NCI-H524 treated with DMSO at 0.1 percent for 48 hours (cell line): Measurements from ENCODE around the gene TAS2R40.
A peak's percentile ranks its signal among the peaks of the same experiment; 100 is the strongest.

Experiments used
- DNase-seq: peaks from one replicate; lab custom pipeline; 2025; lab: John Stamatoyannopoulos, UW

Gene TAS2R40

DNA sequence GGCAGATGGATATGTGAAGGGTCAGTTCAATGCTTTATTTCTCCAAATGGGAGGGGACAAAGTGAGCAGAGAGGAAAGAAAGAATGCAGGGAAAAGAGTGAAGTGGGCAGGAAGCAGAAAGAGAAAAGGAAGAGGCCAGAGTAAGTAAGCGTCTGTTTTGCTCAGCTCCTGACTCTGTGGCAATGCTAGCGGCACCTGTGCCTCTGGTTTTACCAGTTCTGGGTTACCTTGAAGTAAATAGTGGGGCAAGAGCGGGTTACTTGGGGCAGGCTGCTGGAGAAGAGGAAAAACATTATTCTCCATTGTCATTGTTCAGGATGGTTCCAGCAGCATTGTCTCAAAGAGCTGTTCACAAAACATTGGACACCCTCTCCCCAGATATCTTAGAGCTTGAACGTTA, 1.9 kb downstream of the TAS2R40 start:
- no peak for DNase-seq

DNA sequence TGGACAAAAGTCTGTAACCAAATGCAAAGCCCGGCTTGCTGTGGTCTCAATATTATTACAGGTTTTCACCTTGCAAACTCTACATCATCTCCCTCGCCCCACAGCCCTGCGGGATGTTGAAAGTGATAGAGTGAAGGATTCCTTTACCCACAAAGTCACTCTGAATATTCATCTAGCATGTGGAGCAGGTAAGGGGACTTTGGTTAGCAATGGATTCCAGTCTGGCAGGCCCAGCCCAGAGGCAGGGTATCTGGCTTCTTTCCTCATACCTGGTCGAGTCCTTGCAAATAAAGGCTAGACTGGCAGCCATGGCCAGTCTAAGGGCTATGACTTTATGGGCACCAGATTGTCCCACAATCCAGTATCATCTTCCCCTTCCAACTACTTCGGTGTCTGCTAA, 3.2 kb downstream of the TAS2R40 start:
- no peak for DNase-seq

DNA sequence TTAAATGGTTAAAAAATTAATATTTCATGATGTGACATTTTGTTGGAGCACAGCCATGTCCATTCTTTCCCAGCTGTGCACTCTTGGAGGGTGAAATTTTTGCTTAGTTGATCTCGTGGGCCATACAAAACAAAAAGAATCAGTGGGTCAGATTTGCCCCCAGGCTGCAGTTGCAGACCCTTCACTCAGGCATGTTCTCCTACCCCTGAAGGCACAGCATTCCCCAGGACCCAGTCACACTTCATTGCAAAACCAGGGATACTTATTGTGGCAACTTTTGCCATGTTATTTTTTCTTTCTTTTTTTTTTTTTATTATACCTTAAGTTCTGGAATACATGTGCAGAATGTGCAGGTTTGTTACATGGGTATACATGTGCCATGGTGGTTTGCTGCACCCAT, 6.0 kb downstream of the TAS2R40 start:
- no peak for DNase-seq

DNA sequence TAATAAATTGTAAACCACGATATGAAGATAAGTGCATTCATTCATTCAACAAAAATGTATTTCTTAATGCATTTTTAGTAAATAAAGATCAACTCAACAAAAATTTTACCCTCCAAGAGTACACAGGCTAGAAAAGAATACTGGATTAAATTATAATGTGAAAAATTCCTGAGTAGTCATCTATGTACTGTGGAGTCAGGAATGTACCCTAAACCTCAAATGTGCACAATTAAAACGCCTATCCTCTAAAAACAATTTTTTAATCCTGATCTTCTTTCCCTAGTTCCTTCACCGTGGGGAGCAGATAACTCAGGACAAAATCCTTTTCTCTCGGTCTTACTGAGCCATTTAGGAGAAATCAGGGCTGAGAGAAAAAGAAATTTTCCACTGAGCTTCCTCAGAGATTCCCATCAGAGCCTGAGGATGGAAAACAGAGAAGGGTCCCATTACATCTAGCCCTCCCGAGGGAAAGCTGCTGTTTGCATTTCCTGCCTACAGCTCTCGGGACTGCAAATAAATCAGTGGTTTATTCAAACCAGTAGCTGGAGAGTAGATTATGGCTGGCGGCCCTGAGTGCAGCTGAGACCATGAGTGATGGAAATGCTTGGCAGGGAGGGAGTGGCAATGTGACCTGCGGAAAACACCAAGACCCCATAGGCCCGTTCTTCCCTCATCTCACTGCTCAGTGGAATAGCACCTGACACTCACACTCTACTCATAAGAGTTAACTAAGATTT, 7.4 kb downstream of the TAS2R40 start:
- DNase-seq, result no peak

DNA sequence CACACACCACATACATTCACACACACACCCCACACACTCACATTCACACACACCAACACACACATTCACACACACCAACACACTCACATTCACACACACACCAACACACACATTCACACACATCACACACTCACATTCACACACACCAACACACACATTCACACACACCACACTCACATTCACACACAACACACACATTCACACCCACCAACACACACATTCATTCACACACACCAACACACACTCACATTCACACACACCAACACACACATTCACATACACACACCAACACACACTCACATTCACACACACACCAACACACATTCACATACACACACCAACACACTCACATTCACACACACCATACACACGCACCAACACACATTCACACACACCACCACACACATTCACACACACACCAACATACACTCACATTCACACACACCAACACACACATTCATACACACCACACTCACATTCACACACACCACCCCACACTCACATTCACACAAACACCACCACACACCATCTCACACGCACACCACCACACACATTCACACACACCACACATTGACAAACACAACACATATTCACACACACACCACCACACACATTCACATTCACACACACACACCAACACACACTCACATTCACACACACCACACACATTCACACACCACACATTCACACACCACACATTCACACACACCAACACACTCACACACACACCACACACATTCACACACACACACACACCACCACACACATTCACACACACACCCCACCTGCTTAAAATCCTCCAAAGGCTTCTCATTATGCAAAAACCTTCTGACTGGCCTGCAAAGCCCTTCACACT, 9.0 kb downstream of the TAS2R40 start:
- no peak for DNase-seq

DNA sequence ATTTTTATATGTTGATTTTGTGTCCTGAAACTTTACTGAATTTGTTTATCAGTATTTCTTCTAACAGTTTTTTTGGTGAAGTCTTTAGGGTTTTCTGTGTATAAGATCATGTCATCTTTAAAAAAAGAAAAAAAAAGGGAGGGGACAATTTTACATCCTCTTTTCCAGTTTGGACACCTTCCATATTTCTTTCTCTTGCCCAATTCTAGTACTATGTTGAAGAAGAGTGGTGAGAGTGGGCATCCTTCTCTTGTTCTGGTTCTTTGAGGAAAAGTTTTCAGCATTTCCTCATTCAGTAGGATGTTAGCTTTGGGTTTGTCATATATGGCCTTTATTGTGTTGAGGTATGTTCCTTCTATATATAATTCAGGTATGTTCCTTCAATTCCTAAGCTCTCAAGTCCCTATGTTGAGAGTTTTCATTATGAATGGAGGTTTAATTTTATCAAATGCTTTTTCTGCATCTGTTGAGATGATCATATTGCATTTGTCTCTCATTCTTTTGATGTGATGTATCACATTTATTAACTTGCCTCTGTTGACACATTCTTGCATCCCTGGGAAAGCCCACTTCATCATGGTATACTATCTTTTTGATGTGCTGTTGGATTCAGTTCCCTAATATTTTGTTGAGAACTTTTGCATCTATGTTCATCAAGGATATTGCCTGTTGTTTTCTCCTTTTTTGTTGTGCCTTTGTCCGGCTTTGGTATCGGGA, 12.1 kb downstream of the TAS2R40 start:
- no peak for DNase-seq

DNA sequence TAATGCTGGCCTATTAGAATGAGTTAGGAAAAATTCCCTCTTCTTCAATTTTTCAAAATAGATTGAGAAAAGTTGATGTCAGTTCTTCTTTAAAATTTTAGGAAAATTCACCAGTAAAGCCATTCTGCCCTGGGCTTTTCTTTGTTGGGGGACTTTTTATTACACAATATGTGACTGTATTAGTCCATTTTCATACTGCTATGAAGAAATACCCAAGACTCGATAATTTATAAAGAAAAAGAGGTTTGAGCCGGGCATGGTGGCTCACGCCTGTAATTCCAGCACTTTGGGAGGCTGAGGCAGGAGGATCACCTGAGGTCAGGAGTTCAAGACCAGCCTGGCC, 12.7 kb downstream of the TAS2R40 start:
- no peak for DNase-seq

DNA sequence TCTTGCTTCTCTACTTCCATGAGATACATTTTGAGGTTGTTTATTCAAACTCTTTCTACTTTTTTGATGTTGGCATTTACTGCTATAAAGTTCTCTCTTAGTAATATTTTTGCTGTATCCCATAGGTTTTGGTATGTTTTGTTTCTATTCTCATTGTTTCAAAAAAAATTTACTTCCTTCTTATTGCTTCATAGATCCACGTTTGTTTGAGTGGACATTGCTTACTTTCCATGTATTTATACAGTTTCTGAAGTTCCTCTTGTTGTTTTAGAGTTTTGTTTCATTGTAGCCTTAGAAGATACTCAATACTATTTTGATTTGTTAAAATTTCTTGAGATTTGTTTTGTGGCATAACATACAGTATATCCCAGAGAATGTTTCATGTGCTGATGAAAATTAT, 13.7 kb downstream of the TAS2R40 start:
- no peak for DNase-seq

DNA sequence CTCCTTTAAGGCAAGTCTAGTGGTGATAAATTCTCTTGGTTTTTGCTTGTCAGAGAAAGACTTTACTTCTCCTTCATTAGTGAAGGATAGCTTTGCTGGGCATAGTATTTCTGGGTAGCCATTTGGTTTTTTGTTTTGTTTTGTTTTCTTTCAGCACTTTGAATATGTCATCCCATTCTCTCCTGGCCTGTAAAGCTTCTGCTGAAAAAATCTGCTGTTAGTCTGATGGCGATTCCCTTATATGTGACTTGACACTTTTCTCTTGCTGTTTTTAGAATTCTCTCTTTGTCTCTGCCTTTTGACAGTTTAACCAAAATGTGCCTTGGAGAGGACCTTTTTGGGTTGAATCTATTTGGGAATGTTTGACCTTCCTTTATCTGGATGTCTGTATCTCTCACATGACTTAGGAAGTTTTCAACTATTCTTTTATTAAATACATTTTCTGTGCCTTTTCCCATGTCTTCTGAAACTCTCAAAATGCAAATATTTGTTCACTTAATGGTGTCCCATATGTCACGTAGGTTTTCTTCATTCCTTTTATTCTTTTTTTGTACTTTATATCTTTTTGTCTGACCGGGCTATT, 14.7 kb downstream of the TAS2R40 start:
- no peak for DNase-seq

DNA sequence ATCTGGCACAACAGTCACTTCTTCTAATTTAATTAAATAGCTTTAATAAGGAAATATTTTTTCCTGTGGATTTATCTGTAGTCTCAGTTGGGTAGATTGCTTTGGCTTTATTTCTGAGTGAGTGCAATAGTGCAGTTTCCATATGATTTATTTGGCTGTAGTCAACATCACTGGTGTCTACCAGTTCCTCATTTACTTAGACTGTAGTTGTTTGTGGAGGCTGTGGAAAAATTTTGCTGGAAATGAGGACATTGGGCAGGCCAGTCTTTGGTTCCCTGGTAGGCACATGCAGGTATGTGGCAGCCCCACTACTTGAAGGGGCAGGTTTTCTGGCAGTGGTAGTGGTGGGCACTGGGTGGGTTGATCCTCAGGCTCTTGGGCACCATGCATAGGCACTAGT, 15.5 kb downstream of the TAS2R40 start:
- DNase-seq, result no peak

DNA sequence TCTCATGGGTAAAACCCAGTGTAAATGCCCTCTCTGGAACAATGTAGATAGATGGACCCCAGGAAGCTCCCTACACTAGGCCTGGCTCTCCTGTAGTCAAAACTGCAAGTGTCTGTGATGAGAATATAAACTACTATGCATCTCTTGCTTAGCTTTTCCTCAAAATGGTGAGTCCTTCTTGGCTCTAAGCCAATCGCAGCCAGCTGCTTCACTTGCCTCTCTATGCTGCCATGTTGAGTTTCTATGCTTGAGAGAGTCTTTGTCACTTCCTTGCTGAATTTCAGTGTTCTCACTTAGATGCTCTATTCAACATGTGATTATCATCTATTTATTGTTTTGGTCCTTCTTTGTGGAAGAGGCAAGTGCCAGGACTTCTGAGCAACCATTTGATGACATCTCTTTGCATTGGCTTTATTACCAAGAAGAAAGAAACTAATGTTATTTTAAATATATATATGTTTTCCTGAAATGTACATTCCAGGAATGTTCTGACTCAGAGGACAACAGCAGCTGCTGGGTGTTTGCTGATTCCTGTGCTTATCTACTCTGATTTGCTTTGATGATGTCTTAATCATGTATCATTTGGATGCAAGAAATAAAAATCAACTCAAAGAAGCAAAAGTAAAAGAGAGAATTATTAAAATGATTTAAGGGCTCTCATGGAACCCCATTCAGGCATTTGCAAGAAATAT, 16.6 kb downstream of the TAS2R40 start:
- no peak for DNase-seq

DNA sequence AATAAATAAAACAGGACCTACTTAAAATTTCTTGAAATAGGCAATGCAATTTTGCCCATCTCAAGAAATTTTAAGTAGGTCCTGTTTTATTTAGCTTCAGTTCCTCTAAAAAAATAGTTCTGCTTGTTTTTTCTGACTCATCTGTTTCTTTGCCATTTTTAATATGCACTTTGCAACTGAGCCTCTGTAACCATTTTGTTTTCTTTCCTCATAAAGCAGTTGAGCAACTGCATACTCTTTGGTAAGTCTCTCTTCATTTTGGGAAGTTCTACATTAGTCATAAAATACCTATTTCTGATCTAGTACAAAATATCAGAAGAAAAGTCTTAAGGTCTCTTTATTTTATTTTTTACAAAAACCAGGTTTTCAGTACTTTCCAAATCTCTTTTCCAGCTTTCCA, 18.0 kb downstream of the TAS2R40 start:
- no peak for DNase-seq

DNA sequence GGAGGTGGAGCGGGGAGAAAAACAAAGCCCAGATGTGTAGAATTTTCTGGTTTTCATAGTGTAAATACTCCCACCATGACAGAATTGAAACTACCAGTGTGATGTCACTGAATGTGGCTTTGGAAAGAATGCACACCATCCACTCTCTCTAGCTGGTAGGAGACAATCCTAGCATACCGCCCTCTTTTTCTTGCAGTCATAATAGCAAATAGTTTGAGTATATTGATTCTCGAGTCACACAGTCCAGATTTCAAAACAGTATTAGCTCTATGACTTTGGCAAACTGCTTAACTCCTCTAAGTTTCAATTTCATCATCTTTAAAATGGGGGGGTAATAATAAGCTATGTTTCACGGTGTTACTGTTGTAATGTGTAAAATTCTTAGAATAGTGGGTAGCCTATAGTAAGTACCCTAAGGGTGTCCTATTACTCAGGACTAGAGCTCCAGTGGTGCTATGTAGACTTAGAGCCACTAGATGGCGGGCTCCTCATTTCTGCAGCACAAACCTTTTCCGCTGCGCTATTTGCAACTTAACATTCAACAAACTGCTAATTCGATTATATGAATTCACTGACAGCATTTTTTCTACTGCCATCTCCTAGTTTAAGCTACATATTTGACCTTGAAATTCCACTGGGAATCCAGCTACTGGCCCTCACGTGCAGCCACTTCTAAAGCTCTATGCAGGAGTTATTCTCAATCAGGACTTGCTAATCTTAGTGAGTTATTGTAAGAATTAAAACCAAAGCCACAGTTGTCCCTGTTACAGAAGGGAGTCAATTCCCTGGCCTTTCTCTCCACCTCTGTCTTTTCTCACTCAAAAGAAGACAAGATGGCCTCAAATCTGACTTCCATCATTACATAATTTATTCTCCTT, 18.7 kb downstream of the TAS2R40 start:
- DNase-seq, result peak; percentile 55

DNA sequence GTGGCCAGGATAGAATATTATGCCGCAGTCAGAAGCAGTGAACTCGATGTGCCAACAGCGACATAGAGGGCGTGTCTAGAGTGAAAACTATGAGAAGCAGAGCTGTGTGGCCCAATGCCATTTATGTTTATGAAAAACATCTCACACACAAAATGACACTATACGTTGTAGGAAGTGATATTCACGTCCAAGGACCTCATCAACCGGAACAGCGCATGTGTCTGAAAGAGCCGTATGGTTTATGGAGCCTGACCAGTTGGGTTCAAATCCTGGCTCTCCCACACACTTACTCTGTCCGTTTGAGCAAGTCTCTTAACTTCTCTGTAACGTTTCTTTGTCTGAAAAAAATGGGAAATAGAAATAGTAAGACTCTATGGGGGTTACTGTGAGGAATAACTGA, 20.5 kb downstream of the TAS2R40 start:
- no peak for DNase-seq

DNA sequence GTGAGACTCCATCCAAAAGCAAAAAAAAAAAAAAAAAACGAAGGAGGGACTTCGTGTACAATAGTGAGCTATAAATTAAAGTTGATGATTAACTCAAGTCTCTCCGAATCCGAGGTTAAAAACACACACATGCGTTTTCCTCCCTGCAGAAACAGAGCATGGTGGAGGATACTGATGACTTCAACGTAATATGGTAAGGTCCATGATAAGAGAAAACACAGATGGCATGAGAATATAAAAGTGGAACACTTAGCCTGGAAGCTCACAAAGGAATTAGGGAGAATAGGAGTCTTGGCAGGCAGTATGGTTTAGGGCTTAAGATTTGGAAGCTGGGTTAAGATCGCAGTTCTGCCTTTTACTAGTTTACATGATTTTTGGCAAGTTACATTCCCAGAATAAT, 21.3 kb downstream of the TAS2R40 start:
- DNase-seq, result no peak

DNA sequence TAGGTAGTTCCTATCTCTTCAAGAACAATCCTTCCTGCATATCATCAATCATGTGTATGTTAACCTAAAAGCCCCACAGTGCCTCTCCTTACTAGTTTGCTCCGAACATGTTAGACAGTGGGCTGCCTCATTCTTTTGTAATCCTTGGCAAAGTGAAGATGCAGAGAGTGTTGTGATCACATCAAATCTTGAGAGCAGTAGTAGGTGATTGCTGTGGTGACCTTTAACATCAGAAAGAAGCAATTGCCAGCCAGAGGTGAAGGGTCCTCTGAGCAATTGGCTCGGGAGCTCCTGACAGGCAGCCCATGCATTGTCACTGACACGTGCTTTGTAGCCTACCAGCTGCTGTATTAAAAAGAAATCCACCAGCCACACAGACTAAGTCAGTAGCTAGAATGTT, 21.8 kb downstream of the TAS2R40 start:
- no peak for DNase-seq

DNA sequence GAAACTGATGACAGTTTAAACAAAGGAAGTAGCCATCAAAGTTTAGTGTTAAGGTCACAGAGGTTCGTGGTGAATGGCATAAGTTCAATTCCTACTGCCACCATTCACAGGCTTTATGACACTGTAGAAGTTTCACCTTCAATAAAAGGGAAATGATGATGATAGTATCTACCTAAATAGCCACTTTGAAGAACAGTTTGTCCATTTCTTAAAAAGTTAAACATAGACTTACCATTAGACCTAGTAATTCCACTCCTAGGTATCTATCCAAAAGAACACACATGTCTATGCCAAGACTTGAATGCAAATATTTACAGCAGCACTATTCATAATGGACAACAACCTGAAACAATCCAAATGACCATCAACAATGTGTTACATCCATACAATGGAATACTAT, 22.5 kb downstream of the TAS2R40 start:
- DNase-seq, result no peak

DNA sequence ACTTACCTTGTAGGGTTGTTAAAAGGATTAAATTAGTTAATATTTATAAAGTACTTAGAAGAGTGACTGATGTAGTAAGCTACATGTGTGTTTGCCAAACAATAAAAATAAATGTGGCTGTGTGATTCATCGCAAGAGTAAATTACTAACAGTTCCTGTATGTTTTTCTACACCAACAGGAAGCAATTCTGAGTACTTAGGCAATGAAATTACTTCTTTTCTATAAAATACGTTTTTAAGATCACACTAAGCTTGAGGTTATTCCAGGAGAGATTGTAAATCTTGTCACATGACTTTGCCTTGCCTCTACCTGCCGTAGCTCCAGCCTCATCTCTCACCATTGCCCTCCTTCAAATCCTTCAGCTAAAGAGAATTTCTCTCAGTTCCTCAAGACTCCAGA, 23.3 kb downstream of the TAS2R40 start:
- DNase-seq, result no peak

DNA sequence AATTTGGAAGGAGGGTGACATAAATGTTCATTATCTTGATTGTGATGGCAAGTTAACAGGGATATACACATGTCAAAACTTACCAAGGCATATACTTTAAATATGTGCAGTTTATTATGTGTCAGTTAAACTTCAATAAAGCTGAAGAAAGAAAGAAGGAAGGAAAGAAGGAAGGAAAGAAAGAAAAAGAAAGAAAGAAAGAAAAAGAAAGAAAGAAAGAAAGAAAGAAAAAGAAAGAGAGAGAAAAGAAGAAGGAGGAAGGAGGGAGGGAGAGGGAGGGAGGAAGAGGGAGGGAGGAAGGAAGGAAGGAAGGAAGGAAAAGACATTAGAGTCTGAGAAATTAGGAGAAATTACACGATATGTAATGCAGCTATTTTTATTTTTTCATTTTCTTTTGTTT, 25.5 kb downstream of the TAS2R40 start:
- no peak for DNase-seq

DNA sequence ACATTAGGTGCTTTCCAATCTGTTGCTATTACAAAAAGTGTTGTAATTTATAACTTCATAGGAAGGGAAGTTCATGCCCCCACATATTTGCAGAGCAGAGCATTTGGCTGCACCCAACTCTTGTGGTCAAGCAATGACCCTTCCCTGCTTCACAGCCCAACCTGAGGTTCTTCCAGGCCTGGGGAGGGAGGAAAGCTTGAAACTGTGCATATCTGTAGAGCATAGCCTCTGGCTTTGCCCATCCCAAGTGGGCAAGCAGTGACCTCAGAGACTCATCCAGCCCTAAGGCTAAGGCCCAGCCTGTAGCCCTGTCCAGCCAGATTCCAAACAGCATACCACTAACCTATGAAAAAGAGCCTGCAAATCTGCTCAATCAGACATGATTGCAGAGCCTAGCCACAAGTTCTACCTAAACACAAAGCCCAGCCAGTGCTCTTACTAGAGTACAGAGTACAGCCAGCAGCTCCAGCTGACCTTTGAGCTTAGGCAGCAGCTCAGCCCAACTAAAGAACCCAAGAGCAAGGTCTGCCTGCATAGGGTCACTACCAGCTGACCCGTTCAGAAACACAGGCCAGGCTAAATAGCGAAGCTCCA, 27.0 kb downstream of the TAS2R40 start:
- DNase-seq, result no peak

DNA sequence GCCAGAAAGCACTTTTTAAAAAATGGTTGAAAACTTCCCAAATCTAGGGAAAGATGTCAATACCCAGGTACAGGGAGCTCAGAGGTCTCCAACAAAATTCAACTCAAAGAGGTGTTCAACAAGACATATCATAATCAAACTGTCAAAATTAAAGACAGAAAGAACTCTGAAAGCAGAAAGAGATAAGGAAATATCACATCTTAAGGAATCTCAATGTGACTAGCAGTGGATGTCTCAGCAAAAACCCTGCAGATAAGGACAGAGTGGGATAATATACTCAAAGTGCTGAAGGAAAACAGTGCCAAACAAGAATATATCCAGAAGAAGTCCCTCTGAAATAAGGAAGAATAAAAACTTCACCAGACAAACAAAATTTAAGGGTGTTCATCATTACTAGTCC, 28.4 kb downstream of the TAS2R40 start:
- DNase-seq, result no peak
